ENCODE measurements around the gene UBE2F. TPM values are rescaled to one million over a fixed set of nuclear protein-coding genes. Genes with fewer than 3 reads are reported as not detected.

The UBE2F gene
- total and polyA plus RNA-seq, 2 of the 4 experiments (the other 2 are of a cell fraction), result 44.6 to 59.8 TPM

- Histone ChIP-seq H3K4ac (ENCODE audit: low read depth, low read length) (0 out of 2 replicates have a peak overlapping the region, but pooled peaks have one; percentile 6), H3K23ac (ENCODE audit: low read depth, low read length) (no peak overlapping the region), H2BK20ac (ENCODE audit: low read depth, low read length) (peak overlapping the region; percentile 42; the same call in 1 of the 2 replicates), H2AK5ac (ENCODE audit: low read depth, low read length) (no peak overlapping the region; the same call in 1 of the 2 replicates), H2AFZ (replicated peaks; ENCODE audit: low read length, poor library complexity) (no peak overlapping the region), H2BK5ac (ENCODE audit: low read depth, low read length, poor library complexity, severe bottlenecking) (no peak overlapping the region), H2BK120ac (ENCODE audit: low read depth, low read length) (peak overlapping the region; percentile 47; the same call in 1 of the 2 replicates), H3K27me3 (ENCODE audit: control insufficient read depth, insufficient read depth, low read length) (no peaks in the 10 kb centered on the region), H3K9me1 (ENCODE audit: insufficient read depth, low read length) (peaks cover 11% of the 10 kb centered on the region), H3K18ac (ENCODE audit: low read depth, low read length) (no peak overlapping the region), H4K20me1 (ENCODE audit: insufficient read depth, low read length) (no peaks in the 10 kb centered on the region; the same call in 1 of the 2 replicates), H3K9ac (ENCODE audit: low read depth, low read length) (no peak overlapping the region), H3K56ac (ENCODE audit: extremely low read depth, insufficient read depth, low read length) (no peak overlapping the region), H3K4me2 (ENCODE audit: low read depth, low read length) (no peak overlapping the region), H2BK15ac (ENCODE audit: low read depth, low read length) (no peak overlapping the region), H3K27ac (ENCODE audit: insufficient read depth, low read length) (no peak overlapping the region), H3K4me3 (ENCODE audit: insufficient read depth, low read depth, low read length) (no peak overlapping the region), H4K5ac (ENCODE audit: low read depth, low read length) (no peak overlapping the region), H3K36me3 (ENCODE audit: control insufficient read depth, insufficient read depth, low read length) (no peaks in the 10 kb centered on the region), H3K79me1 (ENCODE audit: low read depth in 1 of 2, low read length in 2 of 2) (no peaks in the 10 kb centered on the region), H2AK9ac (replicated peaks; ENCODE audit: low read depth, low read length, poor library complexity) (no peak overlapping the region), H3K9me3 (ENCODE audit: control insufficient read depth, insufficient read depth, low read length) (peaks cover 13% of the 10 kb centered on the region), H3K4me1 (ENCODE audit: control insufficient read depth, insufficient read depth, low read length) (peaks cover 6% of the 10 kb centered on the region), H4K91ac (ENCODE audit: insufficient read depth, low read depth, low read length) (no peak overlapping the region), H3K14ac (replicated peaks; ENCODE audit: low read depth, low read length) (no peak overlapping the region), H4K8ac (ENCODE audit: low read depth in 2 of 2, low read length in 2 of 2) (no peak overlapping the region)
- POLR2A ChIA-PET (ENCODE audit: unreplicated experiment), result no interaction called here
- no peak for DNase-seq
- dilution Hi-C loops (cut with HindIII; ENCODE audit: low sequenced_read_pairs, unreplicated experiment) (no loop called here), in situ Hi-C loops (cut with MboI; ENCODE audit: low sequenced_read_pairs) (no loop called here), intact Hi-C loops (cut with micrococcal nuclease) (no loop called here)
- CTCF ChIA-PET, result no interaction called here
- TF ChIP-seq MAZ (IDR thresholded peaks at IDR 0.05; ENCODE audit: borderline replicate concordance, low read depth, low read length) (no peak), RAD21 (IDR thresholded peaks at IDR 0.05; ENCODE audit: low read length) (no peak), MAFK (IDR thresholded peaks at IDR 0.05; ENCODE audit: low read depth, low read length) (no peak), FOS (IDR thresholded peaks at IDR 0.05; ENCODE audit: low read depth, low read length) (no peak), ELK1 (IDR thresholded peaks at IDR 0.05; ENCODE audit: borderline replicate concordance, low read depth, low read length) (no peak), CHD1 (IDR thresholded peaks at IDR 0.05; ENCODE audit: low read depth, low read length) (no peak), BHLHE40 (IDR thresholded peaks at IDR 0.05; ENCODE audit: low read depth, low read length) (no peak), NFE2L2 (IDR thresholded peaks at IDR 0.05; ENCODE audit: low read depth, low read length) (no peak), POLR2A (IDR thresholded peaks at IDR 0.05; ENCODE audit: low read depth, low read length) (no peak), CEBPB (IDR thresholded peaks at IDR 0.05; ENCODE audit: low read depth, low read length) (no peak), MXI1 (IDR thresholded peaks at IDR 0.05; ENCODE audit: borderline replicate concordance, low read depth, low read length) (no peak), RFX5 (IDR thresholded peaks at IDR 0.05; ENCODE audit: low read depth, low read length) (no peak)
- no peak for ATAC-seq (ENCODE audit: low read depth)
- no TSS peak for BruUV-seq (replicated peaks)
- WGBS, 2 experiments (ENCODE audit: extremely low coverage in 2 of 2, insufficient read length in 1 of 2), result no CpG with 5 or more reads among the region's 2 CpGs
Observed at GRCh38 chr2:237941239-237941638, 25.6 kb upstream of the UBE2F start.
